Measurements from ENCODE around the gene ZBTB20.

ZBTB20 gene

DNA sequence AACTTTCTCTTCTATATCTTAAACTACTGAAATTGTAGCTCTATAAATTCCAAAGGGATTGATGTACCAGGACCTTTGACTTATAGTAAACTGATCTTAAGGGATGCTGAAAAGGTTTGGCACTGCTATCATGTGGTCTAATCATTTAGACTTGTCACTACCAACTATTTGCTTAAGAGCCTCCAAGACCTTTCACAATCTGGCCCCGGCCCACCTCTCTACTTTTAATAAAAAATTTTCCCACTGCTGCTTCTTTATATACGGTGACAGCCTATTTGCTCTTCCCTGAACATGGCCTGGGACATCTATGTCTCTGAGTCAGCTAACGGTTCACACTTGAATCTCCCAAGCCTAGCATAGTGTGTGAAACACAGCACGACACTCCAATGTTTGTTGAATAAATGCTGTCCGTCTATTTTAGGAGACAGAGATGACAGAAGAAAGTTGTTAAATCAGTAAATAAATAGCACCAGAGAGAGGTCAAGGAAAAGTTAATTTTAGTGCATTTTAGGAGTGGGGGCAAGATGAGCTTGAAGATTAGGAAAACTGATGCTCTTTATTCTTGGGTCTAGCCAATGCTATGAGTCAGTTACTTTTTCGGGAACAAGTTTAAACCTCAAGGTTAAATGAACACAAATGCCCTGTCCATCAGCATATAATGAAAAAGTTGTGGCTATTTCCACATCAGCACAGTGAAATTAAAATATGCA is 640.3 kb downstream of the ZBTB20 start:
- no peak for DNase-seq

GRCh38 chr3:114504941-114505628 is 642.0 kb downstream of the ZBTB20 start:
- no peak for DNase-seq

DNA sequence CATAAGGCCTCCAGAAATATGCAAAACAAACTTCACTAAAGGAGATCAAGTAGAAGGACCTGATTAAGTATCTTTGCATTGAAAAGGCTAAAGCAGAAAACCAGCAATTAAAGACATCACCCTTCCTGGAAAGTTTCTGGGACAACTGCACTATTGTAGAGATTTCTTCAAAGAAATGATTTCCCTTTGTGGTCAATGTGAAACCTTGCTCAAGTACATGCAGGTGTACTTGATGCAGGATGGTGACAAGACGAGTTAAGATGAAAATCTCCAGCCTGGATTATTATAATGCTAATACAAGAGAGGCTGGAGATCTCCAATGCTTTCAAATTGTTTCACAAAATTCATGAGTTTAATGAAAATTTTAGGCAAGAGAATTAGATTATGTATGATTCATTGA is 644.9 kb downstream of the ZBTB20 start:
- DNase-seq = no peak

GRCh38 chr3:114499976-114500375 is 647.1 kb downstream of the ZBTB20 start:
- DNase-seq = no peak

- no peak for DNase-seq
Observed at GRCh38 chr3:114498539-114499370, 648.3 kb downstream of the ZBTB20 start.

DNA sequence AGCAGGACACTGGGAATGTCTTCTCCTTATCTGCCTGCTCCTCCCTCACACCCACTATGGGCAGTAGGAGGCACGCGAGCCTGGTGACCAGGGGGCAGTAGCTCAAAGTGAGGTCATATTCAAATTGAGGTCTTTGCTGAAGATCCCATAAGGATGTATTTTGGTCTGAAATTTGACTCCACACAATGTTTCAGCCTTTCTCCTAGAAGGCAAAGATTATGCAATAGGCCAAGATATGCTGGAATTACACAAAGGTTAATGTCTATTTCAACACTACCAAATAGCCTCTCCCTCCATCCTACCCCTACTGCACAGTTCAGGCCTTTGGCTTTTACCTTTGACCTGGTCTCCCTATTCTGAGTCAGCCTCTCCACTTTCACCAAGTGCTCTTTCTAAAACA is 650.2 kb downstream of the ZBTB20 start:
- no peak for DNase-seq

GRCh38 chr3:114496466-114496865 is 650.6 kb downstream of the ZBTB20 start:
- no peak for DNase-seq

GRCh38 chr3:114496021-114496434 is 651.1 kb downstream of the ZBTB20 start:
- no peak for DNase-seq

GRCh38 chr3:114494498-114494897 is 652.6 kb downstream of the ZBTB20 start:
- DNase-seq = no peak

DNA sequence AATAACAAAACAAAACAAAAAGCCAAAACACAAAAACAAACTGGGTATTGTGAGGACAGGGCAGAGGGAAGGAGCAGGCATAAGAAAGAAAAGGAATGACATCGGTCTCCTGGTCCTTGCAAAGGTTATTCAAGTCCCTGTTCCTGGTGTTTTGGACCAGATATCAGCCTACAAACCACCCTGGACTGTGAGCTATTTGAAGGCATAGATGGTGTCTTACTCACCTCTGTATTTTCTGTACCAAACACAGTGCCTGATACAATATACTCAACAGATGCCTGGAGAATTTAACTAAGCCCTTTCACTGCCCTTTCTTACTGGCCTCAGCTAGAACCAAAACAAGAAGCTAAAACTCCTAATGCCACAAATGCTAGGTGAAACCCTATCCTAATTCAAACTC is 656.3 kb downstream of the ZBTB20 start:
- no peak for DNase-seq

GRCh38 chr3:114487502-114487901 is 659.6 kb downstream of the ZBTB20 start:
- no peak for DNase-seq

DNA sequence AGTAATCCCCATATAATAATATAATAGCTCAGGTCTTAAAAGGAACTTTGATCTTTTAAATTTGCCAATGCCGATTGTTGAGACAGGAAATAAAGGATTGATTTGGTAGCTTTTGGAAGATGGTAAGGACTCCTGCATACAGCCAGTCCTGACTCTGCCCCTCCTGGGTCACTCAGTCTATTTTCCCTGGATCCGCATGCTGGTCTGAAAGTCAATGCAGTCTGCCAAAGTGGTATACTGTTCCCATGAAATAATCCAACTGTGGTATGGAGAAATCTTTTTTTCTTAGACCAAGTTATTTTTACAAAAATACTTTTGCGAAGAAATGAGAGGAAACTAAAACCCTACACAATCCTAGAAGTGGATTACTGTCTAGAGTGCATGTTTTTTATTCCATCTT is 662.2 kb downstream of the ZBTB20 start:
- DNase-seq = no peak

DNA sequence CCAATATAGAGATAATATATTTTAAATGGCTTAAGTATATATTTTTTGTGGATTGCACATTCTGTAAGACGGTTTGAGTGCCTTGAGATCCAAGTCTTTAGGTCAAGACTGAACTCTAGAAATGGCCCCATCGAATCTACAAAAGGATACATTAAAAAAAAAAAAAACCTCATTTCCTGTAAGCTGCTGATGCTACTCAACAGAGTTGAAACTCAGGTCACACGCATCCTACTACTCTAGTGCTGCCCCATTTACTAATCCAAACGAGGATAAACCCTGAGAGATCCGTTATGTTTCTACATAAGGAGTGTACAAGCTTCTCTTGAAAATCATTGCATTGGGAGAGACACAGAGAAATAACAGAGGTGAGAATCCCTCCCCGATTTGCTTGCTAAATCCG is 666.0 kb downstream of the ZBTB20 start:
- DNase-seq = no peak

DNA sequence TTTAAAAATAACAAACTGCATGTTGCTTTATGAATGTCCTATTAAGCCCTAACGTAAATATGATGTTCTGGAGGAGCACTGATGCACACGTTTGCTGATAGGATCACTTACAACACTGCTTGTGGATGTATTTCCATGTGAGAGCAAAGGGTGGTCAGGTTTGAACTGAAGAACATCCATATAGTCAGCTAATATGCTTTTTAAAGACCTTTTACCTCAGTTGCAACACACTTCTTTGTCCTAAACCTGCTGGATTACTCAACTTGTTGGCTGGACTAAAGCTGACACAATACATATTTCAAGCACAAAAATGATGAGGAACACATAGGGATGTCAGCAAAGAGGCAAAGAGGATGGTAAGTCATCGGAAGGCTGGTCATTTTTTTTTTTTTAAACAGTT is 666.6 kb downstream of the ZBTB20 start:
- DNase-seq = no peak

DNA sequence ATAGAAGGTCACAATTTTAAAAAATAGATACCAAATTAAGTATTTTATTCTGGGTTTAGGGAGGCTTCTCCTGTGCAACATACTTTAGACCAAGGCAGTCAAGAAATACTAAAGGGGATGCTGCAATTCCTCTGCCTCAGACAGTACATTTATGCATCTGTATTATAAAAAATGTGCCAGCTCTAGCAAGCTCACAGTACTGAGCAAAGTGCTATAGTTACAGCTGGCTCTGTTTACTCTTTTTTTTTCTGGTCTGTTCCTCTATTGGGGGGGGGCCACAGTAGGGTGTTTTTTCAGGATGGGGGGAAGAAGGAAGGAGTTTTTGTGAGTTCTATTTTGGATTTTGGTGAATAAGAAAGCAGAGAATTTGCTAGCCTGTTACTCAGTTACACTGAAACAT is 668.3 kb downstream of the ZBTB20 start:
- DNase-seq = no peak

- no peak for DNase-seq
Observed at GRCh38 chr3:114476511-114476910, 670.6 kb downstream of the ZBTB20 start.

DNA sequence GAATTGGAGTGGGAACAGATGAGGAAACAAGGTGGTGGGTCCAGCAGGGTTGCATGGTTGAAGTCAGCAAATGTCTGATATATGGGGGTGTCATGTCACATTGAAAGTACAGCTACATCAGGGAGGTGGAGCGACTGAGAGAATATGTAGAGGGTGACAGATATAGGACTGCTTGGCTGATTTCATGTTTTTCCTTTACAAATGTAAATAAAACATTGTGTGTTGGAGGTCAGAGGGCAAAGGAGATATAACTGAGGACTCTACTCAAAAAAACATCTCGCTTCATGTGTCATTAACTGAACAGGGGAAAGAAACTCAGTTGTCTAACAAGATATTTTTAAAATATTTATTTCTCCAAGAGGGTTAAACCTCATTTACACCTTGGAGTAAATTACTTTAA is 675.6 kb downstream of the ZBTB20 start:
- DNase-seq = no peak

GRCh38 chr3:114469070-114469469 is 678.0 kb downstream of the ZBTB20 start:
- DNase-seq = no peak

GRCh38 chr3:114466816-114467215 is 680.3 kb downstream of the ZBTB20 start:
- no peak for DNase-seq

GRCh38 chr3:114466251-114466650 is 680.8 kb downstream of the ZBTB20 start:
- DNase-seq = no peak

GRCh38 chr3:114464548-114464947 is 682.5 kb downstream of the ZBTB20 start:
- no peak for DNase-seq

DNA sequence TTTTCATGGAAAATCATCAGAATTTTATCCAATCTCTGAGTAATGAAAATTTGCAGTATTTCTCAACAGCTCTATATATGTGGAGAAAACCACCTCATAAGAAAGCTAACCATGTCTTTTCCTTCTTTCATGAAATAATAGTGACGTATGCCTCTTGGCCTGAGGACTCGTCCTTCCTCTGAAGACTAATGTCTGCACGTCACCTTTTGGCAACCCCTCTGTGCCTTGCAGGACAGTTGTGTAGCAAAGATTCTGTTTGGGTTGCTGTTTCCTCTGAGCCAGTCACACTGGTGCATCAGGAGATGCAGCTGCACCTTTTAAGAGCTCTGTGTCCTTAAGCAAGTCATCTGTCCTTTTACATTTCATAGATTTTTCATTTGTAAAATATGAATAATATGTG is 684.3 kb downstream of the ZBTB20 start:
- DNase-seq = no peak

DNA sequence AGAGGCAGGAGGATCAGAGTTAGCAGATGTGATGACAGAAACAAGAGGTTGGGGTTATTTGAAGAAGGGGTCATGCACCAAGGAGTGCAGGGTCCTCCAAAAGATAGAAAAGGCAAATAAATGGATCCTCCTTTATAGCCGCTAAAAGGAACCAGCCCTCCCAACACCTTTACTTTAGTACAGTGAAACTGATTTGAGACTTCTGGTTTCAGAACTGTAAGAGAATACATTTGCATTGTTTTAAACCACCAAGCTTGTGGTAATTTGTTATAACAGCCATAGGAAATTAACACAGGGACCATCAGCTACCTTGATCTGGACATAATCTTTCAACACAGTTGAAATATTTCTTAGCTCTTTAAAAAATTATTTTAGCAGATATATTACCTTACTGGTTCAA is 686.6 kb downstream of the ZBTB20 start:
- no peak for DNase-seq

GRCh38 chr3:114456742-114457141 is 690.3 kb downstream of the ZBTB20 start:
- no peak for DNase-seq

All from activated naive CD4-positive, alpha-beta T cell treated with Interleukin-2 at 50 U/mL for 16 hours (primary cell).